Measurements from ENCODE around the gene TOR3A. TPM values are rescaled to one million over a fixed set of nuclear protein-coding genes. Genes with fewer than 3 reads are reported as not detected.
"Not testable (repeated sequence)": the region's sequence is repeated elsewhere in the genome, so short reads cannot be mapped to it uniquely, and the experiment has no call there.

The TOR3A gene
- total RNA-seq, 1 experiment from 2014 or later = 27.0 TPM

- peak overlapping the region; percentile 10 to 33; a peak in 3 of 4 replicates for H3K4me3 ChIP-seq (replicated peaks in 1 of 2; ENCODE audit: low read depth in 1 of 2, low read length in 2 of 2)
- DNase-seq (ENCODE audit: low read depth, low spot score) = no peak
- H3K79me2 ChIP-seq (ENCODE audit: insufficient read depth, low read length) = peaks cover 22% of the 10 kb centered on the region
- no peak overlapping the region for H2AFZ ChIP-seq (ENCODE audit: low read depth, low read length, poor library complexity, severe bottlenecking)
- H3K27ac ChIP-seq (ENCODE audit: low read depth, low read length) = peak overlapping the region; percentile 72
- H3K9ac ChIP-seq (ENCODE audit: low read length) = peak overlapping the region; percentile 46
- TF ChIP-seq YY1 (IDR thresholded peaks at IDR 0.05; ENCODE audit: extremely low read depth, insufficient replicate concordance, low read depth, low read length) (no peak), EZH2 (IDR thresholded peaks at IDR 0.05) (no peak), EZH2phosphoT487 (IDR thresholded peaks at IDR 0.05; ENCODE audit: borderline replicate concordance) (no peak), ATF3 (IDR thresholded peaks at IDR 0.05) (no peak), ZBTB33 (IDR thresholded peaks at IDR 0.05; ENCODE audit: extremely low read depth, insufficient replicate concordance, low read length) (no peak), ELF1 (IDR thresholded peaks at IDR 0.05; ENCODE audit: borderline replicate concordance, low read depth) (no peak), TCF7L2 (IDR thresholded peaks at IDR 0.05; ENCODE audit: borderline replicate concordance, extremely low read depth, insufficient read depth, insufficient read length) (no peak), CBX3 (IDR thresholded peaks at IDR 0.05; ENCODE audit: low read depth) (no peak), FOSL1 (IDR thresholded peaks at IDR 0.05; ENCODE audit: low read depth) (no peak), JUND (IDR thresholded peaks at IDR 0.05) (no peak)
- BruUV-seq (replicated peaks) = no TSS peak
- ChIA-PET RAD21 (ENCODE audit: low non-redundant PET in 1 of 2, low total read pairs in 2 of 2, uncharacterized antibody in 2 of 2, unreplicated experiment in 2 of 2) (no interaction called here), POLR2A (no interaction called here), CTCF (interaction anchor here (0.6 to 2.0 kb wide), 2 partner anchors 9 to 797 kb away, joined by 3 to 6 read pairs; no protein-coding TSS in a partner anchor)
- H3K4me1 ChIP-seq (ENCODE audit: control insufficient read depth in 1 of 2, insufficient read depth in 2 of 2, low read length in 2 of 2) = peaks cover 39 to 54% of the 10 kb centered on the region in 2 experiments
- H3K9me3 ChIP-seq (ENCODE audit: control insufficient read depth in 1 of 2, insufficient read depth in 1 of 2, low read depth in 1 of 2, low read length in 2 of 2) = no peaks in the 10 kb centered on the region
- H3K4me2 ChIP-seq (ENCODE audit: low read length) = peak overlapping the region; percentile 73
- peaks cover 0 to 4% of the 10 kb centered on the region in 2 experiments; a peak in 1 of 4 replicates for H3K36me3 ChIP-seq (ENCODE audit: control insufficient read depth in 1 of 2, insufficient read depth in 2 of 2, low read length in 2 of 2)
- ATAC-seq = peak; percentile 45
- intact Hi-C loops (cut with micrococcal nuclease) = loop anchor here (1.0 to 5.0 kb wide), 2 partner anchors 13 to 102 kb away; no protein-coding TSS in a partner anchor
- H3K9me2 ChIP-seq (ENCODE audit: insufficient read depth) = no peaks in the 10 kb centered on the region
- no peaks in the 10 kb centered on the region for H3K27me3 ChIP-seq (ENCODE audit: insufficient read depth, low read length)
- no peaks in the 10 kb centered on the region for H4K20me1 ChIP-seq (ENCODE audit: insufficient read depth)
Measured at GRCh38 chr1:179129702-179130473, 48.0 kb downstream of the TOR3A start.

GRCh38 chr1:179135168-179135567, 53.3 kb downstream of the TOR3A start:
- ATAC-seq; BruUV-seq (replicated peaks); DNase-seq (ENCODE audit: low read depth, low spot score); H3K36me3 ChIP-seq (ENCODE audit: control insufficient read depth in 1 of 2, insufficient read depth in 2 of 2, low read length in 2 of 2); POLR2A ChIA-PET; intact Hi-C loops (cut with micrococcal nuclease); H4K20me1 ChIP-seq (ENCODE audit: insufficient read depth); H3K27ac ChIP-seq (ENCODE audit: low read depth, low read length); CTCF ChIA-PET; RAD21 ChIA-PET (ENCODE audit: low non-redundant PET in 1 of 2, low total read pairs in 2 of 2, uncharacterized antibody in 2 of 2, unreplicated experiment in 2 of 2); H3K9ac ChIP-seq (ENCODE audit: low read length); H2AFZ ChIP-seq (ENCODE audit: low read depth, low read length, poor library complexity, severe bottlenecking); H3K4me2 ChIP-seq (ENCODE audit: low read length); H3K4me3 ChIP-seq (replicated peaks in 1 of 2; ENCODE audit: low read depth in 1 of 2, low read length in 2 of 2); H3K27me3 ChIP-seq (ENCODE audit: insufficient read depth, low read length); H3K9me3 ChIP-seq (ENCODE audit: control insufficient read depth in 1 of 2, insufficient read depth in 1 of 2, low read depth in 1 of 2, low read length in 2 of 2); H3K9me2 ChIP-seq (ENCODE audit: insufficient read depth): not testable (repeated sequence)
- H3K4me1 ChIP-seq (ENCODE audit: control insufficient read depth in 1 of 2, insufficient read depth in 2 of 2, low read length in 2 of 2) = peaks cover 10 to 14% of the 10 kb centered on the region in 2 experiments; a peak in 3 of 4 replicates
- H3K79me2 ChIP-seq (ENCODE audit: insufficient read depth, low read length) = peaks cover 44% of the 10 kb centered on the region

GRCh38 chr1:179135707-179136106, 53.8 kb downstream of the TOR3A start:
- H3K79me2 ChIP-seq (ENCODE audit: insufficient read depth, low read length) = peaks cover 50% of the 10 kb centered on the region
- CTCF ChIA-PET; H3K9ac ChIP-seq (ENCODE audit: low read length); H3K27ac ChIP-seq (ENCODE audit: low read depth, low read length); H2AFZ ChIP-seq (ENCODE audit: low read depth, low read length, poor library complexity, severe bottlenecking); H3K9me3 ChIP-seq (ENCODE audit: control insufficient read depth in 1 of 2, insufficient read depth in 1 of 2, low read depth in 1 of 2, low read length in 2 of 2); H3K4me3 ChIP-seq (replicated peaks in 1 of 2; ENCODE audit: low read depth in 1 of 2, low read length in 2 of 2); BruUV-seq (replicated peaks); H3K36me3 ChIP-seq (ENCODE audit: control insufficient read depth in 1 of 2, insufficient read depth in 2 of 2, low read length in 2 of 2); H4K20me1 ChIP-seq (ENCODE audit: insufficient read depth); H3K27me3 ChIP-seq (ENCODE audit: insufficient read depth, low read length); POLR2A ChIA-PET; RAD21 ChIA-PET (ENCODE audit: low non-redundant PET in 1 of 2, low total read pairs in 2 of 2, uncharacterized antibody in 2 of 2, unreplicated experiment in 2 of 2); H3K4me1 ChIP-seq (ENCODE audit: control insufficient read depth in 1 of 2, insufficient read depth in 2 of 2, low read length in 2 of 2); ATAC-seq; intact Hi-C loops (cut with micrococcal nuclease); DNase-seq (ENCODE audit: low read depth, low spot score); H3K9me2 ChIP-seq (ENCODE audit: insufficient read depth); H3K4me2 ChIP-seq (ENCODE audit: low read length): not testable (repeated sequence)

Measured in HCT116 (cell line).